Measurements from ENCODE around the gene MAP3K7.

GRCh38 chr6:90573624-90574023, 13.2 kb downstream of the MAP3K7 start:
- TF ChIP-seq POLR2AphosphoS5 (IDR thresholded peaks at IDR 0.05; ENCODE audit: insufficient read depth, low read depth, low read length): no peak
- no peak for TF ChIP-seq EZH2 (IDR thresholded peaks at IDR 0.05; ENCODE audit: borderline replicate concordance, low read depth, low read length, severe bottlenecking)
- TF ChIP-seq CTCF (IDR thresholded peaks at IDR 0.05; ENCODE audit: extremely low read depth in 1 of 2, insufficient read depth in 1 of 2, low read depth in 1 of 2, low read length in 2 of 2): no peak
- TF ChIP-seq POLR2A (IDR thresholded peaks at IDR 0.05; ENCODE audit: low read depth, low read length): no peak
- no peak for TF ChIP-seq JUN (IDR thresholded peaks at IDR 0.05; ENCODE audit: borderline replicate concordance, insufficient read depth, insufficient read length, low read depth)
- no peak for TF ChIP-seq MAX (IDR thresholded peaks at IDR 0.05; ENCODE audit: insufficient read depth, insufficient read length)

All from endothelial cell of umbilical vein (primary cell).